Measurements from ENCODE around the gene PODXL2. TPM values are rescaled to one million over a fixed set of nuclear protein-coding genes. Genes with fewer than 3 reads are reported as not detected.

Gene PODXL2
- total RNA-seq, 1 experiment from 2014 or later: 5.7 TPM

DNA sequence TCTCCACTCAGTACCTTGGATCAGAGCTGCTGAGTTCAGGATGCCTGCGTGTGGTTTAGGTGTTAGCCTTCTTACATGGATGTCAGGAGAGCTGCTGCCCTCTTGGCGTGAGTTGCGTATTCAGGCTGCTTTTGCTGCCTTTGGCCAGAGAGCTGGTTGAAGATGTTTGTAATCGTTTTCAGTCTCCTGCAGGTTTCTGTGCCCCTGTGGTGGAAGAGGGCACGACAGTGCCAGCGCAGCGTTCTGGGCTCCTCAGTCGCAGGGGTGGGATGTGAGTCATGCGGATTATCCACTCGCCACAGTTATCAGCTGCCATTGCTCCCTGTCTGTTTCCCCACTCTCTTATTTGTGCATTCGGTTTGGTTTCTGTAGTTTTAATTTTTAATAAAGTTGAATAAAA, 7.0 kb upstream of the PODXL2 start:
- ChIA-PET POLR2A (no interaction called here), RAD21 (ENCODE audit: low non-redundant PET in 1 of 2, low total read pairs in 2 of 2, uncharacterized antibody in 2 of 2, unreplicated experiment in 2 of 2) (no interaction called here), CTCF (no interaction called here)
- ATAC-seq: no peak
- DNase-seq (ENCODE audit: low read depth, low spot score): no peak
- Histone ChIP-seq H3K27me3 (ENCODE audit: insufficient read depth, low read length) (peaks cover 4% of the 10 kb centered on the region; the same call in 1 of the 2 replicates), H3K9me2 (ENCODE audit: insufficient read depth) (no peaks in the 10 kb centered on the region), H3K4me2 (ENCODE audit: low read length) (no peak overlapping the region), H3K4me3 (replicated peaks in 1 of 2; ENCODE audit: low read depth in 1 of 2, low read length in 2 of 2) (no peak overlapping the region), H3K27ac (ENCODE audit: low read depth, low read length) (no peak overlapping the region), H2AFZ (ENCODE audit: low read depth, low read length, poor library complexity, severe bottlenecking) (no peak overlapping the region), H3K9ac (ENCODE audit: low read length) (no peak overlapping the region), H3K4me1 (ENCODE audit: control insufficient read depth in 1 of 2, insufficient read depth in 2 of 2, low read length in 2 of 2) (no peaks in the 10 kb centered on the region), H4K20me1 (ENCODE audit: insufficient read depth) (no peaks in the 10 kb centered on the region), H3K36me3 (ENCODE audit: control insufficient read depth in 1 of 2, insufficient read depth in 2 of 2, low read length in 2 of 2) (peaks cover 18 to 41% of the 10 kb centered on the region in 2 experiments; a peak in 3 of 4 replicates), H3K79me2 (ENCODE audit: insufficient read depth, low read length) (no peaks in the 10 kb centered on the region), H3K9me3 (ENCODE audit: control insufficient read depth in 1 of 2, insufficient read depth in 1 of 2, low read depth in 1 of 2, low read length in 2 of 2) (no peaks in the 10 kb centered on the region)
- TF ChIP-seq SIN3A (IDR thresholded peaks at IDR 0.05; ENCODE audit: low read depth): no peak
- no peak for TF ChIP-seq CEBPB (IDR thresholded peaks at IDR 0.05; ENCODE audit: low read depth)
- no peak for TF ChIP-seq EZH2 (IDR thresholded peaks at IDR 0.05)
- intact Hi-C loops (cut with micrococcal nuclease): no loop called here
- BruUV-seq (replicated peaks): no TSS peak

DNA sequence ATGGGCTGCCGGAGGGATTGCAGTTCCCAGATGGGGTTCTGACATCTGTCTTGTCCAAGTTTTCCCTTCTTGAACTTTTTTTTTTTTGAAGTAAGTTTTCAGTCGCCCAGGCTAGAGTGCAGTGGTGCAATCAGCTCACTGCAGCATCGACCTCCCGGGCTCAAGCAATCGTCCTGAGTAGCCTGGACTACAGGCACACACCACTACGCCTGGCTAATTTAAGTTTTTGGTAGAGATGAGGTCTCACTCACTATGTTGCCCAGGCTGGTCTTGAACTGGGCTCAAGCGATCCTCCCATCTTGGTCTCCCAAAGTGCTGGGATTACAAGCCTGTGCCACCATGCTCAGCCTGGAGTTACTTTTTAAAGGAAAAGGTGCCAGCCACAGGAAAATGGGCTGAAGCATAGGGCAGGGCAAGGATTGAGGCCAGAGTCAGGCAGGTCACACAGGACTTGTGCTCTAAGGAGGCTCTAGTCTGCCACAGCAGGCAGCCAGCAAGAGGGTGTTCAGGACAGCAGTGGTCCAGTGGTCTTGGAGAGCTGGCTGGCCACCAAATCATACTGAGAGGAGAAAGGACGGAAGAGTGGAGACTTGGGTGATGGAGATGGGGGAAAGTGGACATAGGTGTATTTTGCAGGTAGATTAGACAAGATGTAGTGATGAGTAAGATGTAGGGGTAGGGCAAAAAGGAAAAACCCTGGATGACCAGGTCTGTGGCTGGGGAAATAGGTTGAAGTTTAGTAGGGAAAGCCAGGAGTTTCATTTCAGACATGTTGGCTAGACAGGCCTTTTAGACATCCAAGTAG, 6.0 kb upstream of the PODXL2 start:
- H3K27ac ChIP-seq (ENCODE audit: low read depth, low read length): no peak overlapping the region
- H3K79me2 ChIP-seq (ENCODE audit: insufficient read depth, low read length): no peaks in the 10 kb centered on the region
- ATAC-seq: peak; percentile 37; the same call in 1 of the 2 replicates
- ChIA-PET CTCF (no interaction called here), POLR2A (no interaction called here), RAD21 (ENCODE audit: low non-redundant PET in 1 of 2, low total read pairs in 2 of 2, uncharacterized antibody in 2 of 2, unreplicated experiment in 2 of 2) (no interaction called here)
- no peaks in the 10 kb centered on the region for H3K9me2 ChIP-seq (ENCODE audit: insufficient read depth)
- no peak overlapping the region for H3K4me2 ChIP-seq (ENCODE audit: low read length)
- no TSS peak for BruUV-seq (replicated peaks)
- no peak overlapping the region for H3K4me3 ChIP-seq (replicated peaks in 1 of 2; ENCODE audit: low read depth in 1 of 2, low read length in 2 of 2)
- no peak overlapping the region for H2AFZ ChIP-seq (ENCODE audit: low read depth, low read length, poor library complexity, severe bottlenecking)
- no peaks in the 10 kb centered on the region for H3K9me3 ChIP-seq (ENCODE audit: control insufficient read depth in 1 of 2, insufficient read depth in 1 of 2, low read depth in 1 of 2, low read length in 2 of 2)
- peaks cover 13% of the 10 kb centered on the region; the same call in 1 of the 2 replicates for H3K27me3 ChIP-seq (ENCODE audit: insufficient read depth, low read length)
- peaks cover 12 to 33% of the 10 kb centered on the region in 2 experiments; a peak in 3 of 4 replicates for H3K36me3 ChIP-seq (ENCODE audit: control insufficient read depth in 1 of 2, insufficient read depth in 2 of 2, low read length in 2 of 2)
- intact Hi-C loops (cut with micrococcal nuclease): no loop called here
- DNase-seq (ENCODE audit: low read depth, low spot score): no peak
- H3K9ac ChIP-seq (ENCODE audit: low read length): no peak overlapping the region
- no peaks in the 10 kb centered on the region for H3K4me1 ChIP-seq (ENCODE audit: control insufficient read depth in 1 of 2, insufficient read depth in 2 of 2, low read length in 2 of 2)
- no peaks in the 10 kb centered on the region for H4K20me1 ChIP-seq (ENCODE audit: insufficient read depth)
- no peak for TF ChIP-seq POLR2A (IDR thresholded peaks at IDR 0.05; ENCODE audit: borderline replicate concordance, extremely low read depth, insufficient read depth, insufficient read length)
- TF ChIP-seq ZNF274 (IDR thresholded peaks at IDR 0.05; ENCODE audit: low read depth, low read length): no peak
- no peak for TF ChIP-seq SP1 (IDR thresholded peaks at IDR 0.05; ENCODE audit: low read depth)
- TF ChIP-seq CEBPB (IDR thresholded peaks at IDR 0.05; ENCODE audit: low read depth): no peak
- TF ChIP-seq JUND (IDR thresholded peaks at IDR 0.05): no peak
- TF ChIP-seq, protein P1, sequence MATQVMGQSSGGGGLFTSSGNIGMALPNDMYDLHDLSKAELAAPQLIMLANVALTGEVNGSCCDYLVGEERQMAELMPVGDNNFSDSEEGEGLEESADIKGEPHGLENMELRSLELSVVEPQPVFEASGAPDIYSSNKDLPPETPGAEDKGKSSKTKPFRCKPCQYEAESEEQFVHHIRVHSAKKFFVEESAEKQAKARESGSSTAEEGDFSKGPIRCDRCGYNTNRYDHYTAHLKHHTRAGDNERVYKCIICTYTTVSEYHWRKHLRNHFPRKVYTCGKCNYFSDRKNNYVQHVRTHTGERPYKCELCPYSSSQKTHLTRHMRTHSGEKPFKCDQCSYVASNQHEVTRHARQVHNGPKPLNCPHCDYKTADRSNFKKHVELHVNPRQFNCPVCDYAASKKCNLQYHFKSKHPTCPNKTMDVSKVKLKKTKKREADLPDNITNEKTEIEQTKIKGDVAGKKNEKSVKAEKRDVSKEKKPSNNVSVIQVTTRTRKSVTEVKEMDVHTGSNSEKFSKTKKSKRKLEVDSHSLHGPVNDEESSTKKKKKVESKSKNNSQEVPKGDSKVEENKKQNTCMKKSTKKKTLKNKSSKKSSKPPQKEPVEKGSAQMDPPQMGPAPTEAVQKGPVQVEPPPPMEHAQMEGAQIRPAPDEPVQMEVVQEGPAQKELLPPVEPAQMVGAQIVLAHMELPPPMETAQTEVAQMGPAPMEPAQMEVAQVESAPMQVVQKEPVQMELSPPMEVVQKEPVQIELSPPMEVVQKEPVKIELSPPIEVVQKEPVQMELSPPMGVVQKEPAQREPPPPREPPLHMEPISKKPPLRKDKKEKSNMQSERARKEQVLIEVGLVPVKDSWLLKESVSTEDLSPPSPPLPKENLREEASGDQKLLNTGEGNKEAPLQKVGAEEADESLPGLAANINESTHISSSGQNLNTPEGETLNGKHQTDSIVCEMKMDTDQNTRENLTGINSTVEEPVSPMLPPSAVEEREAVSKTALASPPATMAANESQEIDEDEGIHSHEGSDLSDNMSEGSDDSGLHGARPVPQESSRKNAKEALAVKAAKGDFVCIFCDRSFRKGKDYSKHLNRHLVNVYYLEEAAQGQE (IDR thresholded peaks at IDR 0.05; ENCODE audit: low read depth): no peak
- no peak for TF ChIP-seq POLR2AphosphoS5 (IDR thresholded peaks at IDR 0.05; ENCODE audit: low read depth, low read length)
- no peak for TF ChIP-seq EZH2phosphoT487 (IDR thresholded peaks at IDR 0.05; ENCODE audit: borderline replicate concordance)
- TF ChIP-seq, protein P2, sequence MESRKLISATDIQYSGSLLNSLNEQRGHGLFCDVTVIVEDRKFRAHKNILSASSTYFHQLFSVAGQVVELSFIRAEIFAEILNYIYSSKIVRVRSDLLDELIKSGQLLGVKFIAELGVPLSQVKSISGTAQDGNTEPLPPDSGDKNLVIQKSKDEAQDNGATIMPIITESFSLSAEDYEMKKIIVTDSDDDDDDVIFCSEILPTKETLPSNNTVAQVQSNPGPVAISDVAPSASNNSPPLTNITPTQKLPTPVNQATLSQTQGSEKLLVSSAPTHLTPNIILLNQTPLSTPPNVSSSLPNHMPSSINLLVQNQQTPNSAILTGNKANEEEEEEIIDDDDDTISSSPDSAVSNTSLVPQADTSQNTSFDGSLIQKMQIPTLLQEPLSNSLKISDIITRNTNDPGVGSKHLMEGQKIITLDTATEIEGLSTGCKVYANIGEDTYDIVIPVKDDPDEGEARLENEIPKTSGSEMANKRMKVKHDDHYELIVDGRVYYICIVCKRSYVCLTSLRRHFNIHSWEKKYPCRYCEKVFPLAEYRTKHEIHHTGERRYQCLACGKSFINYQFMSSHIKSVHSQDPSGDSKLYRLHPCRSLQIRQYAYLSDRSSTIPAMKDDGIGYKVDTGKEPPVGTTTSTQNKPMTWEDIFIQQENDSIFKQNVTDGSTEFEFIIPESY (IDR thresholded peaks at IDR 0.05; ENCODE audit: extremely low read depth, insufficient replicate concordance, low read length): no peak
- TF ChIP-seq RAD21 (IDR thresholded peaks at IDR 0.05; ENCODE audit: low read depth): no peak
- no peak for TF ChIP-seq FOSL1 (IDR thresholded peaks at IDR 0.05; ENCODE audit: low read depth)
- no peak for TF ChIP-seq EZH2 (IDR thresholded peaks at IDR 0.05)
